K562 (cell line): ENCODE results near the gene HBG1. TPM values are rescaled to one million over a fixed set of nuclear protein-coding genes. Genes with fewer than 3 reads are reported as not detected.

Experiments used
- CBX3 ChIP-seq, 2 experiments: IDR thresholded peaks; 1 replicate in 1 of 2; 2 replicates in 1 of 2; pipeline ENCODE4 v1.6.1; 2012; ENCODE audit warnings: inconsistent platforms in 2 of 2, low read length in 2 of 2, borderline replicate concordance in 1 of 2, control low read depth in 1 of 2
- ILF3 ChIP-seq: fragments of 450-650 bp; IDR thresholded peaks from 2 replicates; pipeline ENCODE4 v1.6.1; 2018; ENCODE audit warnings: antibody characterized with exemption, mild to moderate bottlenecking, moderate library complexity, borderline replicate concordance
- MIER1 ChIP-seq: fragments of 450-650 bp; IDR thresholded peaks from 2 replicates; pipeline ENCODE4 v1.6.1; 2016; ENCODE audit warnings: antibody characterized with exemption, mild to moderate bottlenecking, low read depth
- NFE2L1 ChIP-seq: fragments of 450-650 bp; IDR thresholded peaks from 2 replicates; pipeline ENCODE4 v1.6.1; 2016; ENCODE audit warnings: missing genetic modification characterization, low read depth, mild to moderate bottlenecking, missing compliant biosample characterization, moderate library complexity, borderline replicate concordance
- PHF8 ChIP-seq: fragments of 200-600 bp; sonication (generic); IDR thresholded peaks from 2 replicates; pipeline ENCODE4 v1.6.1; 2012; ENCODE audit warnings: mixed run types, mild to moderate bottlenecking, inconsistent platforms, low read length, moderate library complexity, borderline replicate concordance
- POLR3G ChIP-seq: IDR thresholded peaks from 2 replicates; pipeline ENCODE4 v1.6.1; 2011; ENCODE audit not compliant: insufficient read length, insufficient replicate concordance; ENCODE audit errors: extremely low read depth
- PRMT5 ChIP-seq: sonication (generic); formaldehyde crosslinking; IDR thresholded peaks from 2 replicates; pipeline ENCODE4 v1.5.0; 2020; ENCODE audit warnings: missing genetic modification reagents
- RBBP5 ChIP-seq: fragments of 200-600 bp; sonication (generic); IDR thresholded peaks from 2 replicates; pipeline ENCODE4 v1.6.1; 2012; ENCODE audit warnings: borderline replicate concordance, mild to moderate bottlenecking, low read length, control low read depth, inconsistent platforms; ENCODE audit not compliant: insufficient read depth, poor library complexity, severe bottlenecking
- SMAD2 ChIP-seq: fragments of 150-350 bp; IDR thresholded peaks from 2 replicates; pipeline ENCODE4 v1.6.1; 2014; ENCODE audit warnings: low read depth, mild to moderate bottlenecking, low read length
- WHSC1 ChIP-seq: IDR thresholded peaks from one replicate; pipeline ENCODE4 v1.6.1; 2012; ENCODE audit warnings: low read length, control low read depth, inconsistent platforms
- ZBTB17 ChIP-seq: fragments of 450-650 bp; formaldehyde crosslinking; IDR thresholded peaks from 2 replicates; pipeline ENCODE4 v1.4.0; 2020; ENCODE audit warnings: mild to moderate bottlenecking
- ZEB2 ChIP-seq: fragments of 450-650 bp; IDR thresholded peaks from 2 replicates; pipeline ENCODE4 v1.6.1; 2016
- ZFP30 ChIP-seq: fragments of 250-450 bp; sonication (Bioruptor Pico); IDR thresholded peaks from 2 replicates; pipeline ENCODE4 v1.8.0; 2022; ENCODE audit warnings: moderate library complexity, mild to moderate bottlenecking, inconsistent platforms, borderline replicate concordance
- ZNF561 ChIP-seq: fragments of 450-650 bp; formaldehyde crosslinking; conservative IDR thresholded peaks from 2 replicates; pipeline ENCODE4 v1.4.0; 2020; ENCODE audit warnings: mild to moderate bottlenecking, moderate library complexity
- ZNF695 ChIP-seq: fragments of 450-650 bp; formaldehyde crosslinking; IDR thresholded peaks from 2 replicates; pipeline ENCODE4 v1.4.0; 2020; ENCODE audit warnings: mild to moderate bottlenecking, moderate library complexity
- ZSCAN29 ChIP-seq: fragments of 450-650 bp; IDR thresholded peaks from 2 replicates; pipeline ENCODE4 v1.6.1; 2017
- polyA plus RNA-seq, 8 experiments: library from polyadenylated mRNA; depleted of rRNA in 4 of 8; stranded (reverse) in 5 of 8; unstranded in 3 of 8; fragments of >200 nt; fragmentation: Nextera tagmentation in 2 of 8; fragmentation: Illumina TruSeq in 1 of 8; extraction: Ambion mirVana in 2 of 8; extraction: Trizol in 1 of 8; gene quantifications; 2 replicates each; pipeline versions ENCODE4 v1.2.1 to v1.2.3, GENCODE V29; 2011 to 2014; ENCODE audit warnings: inconsistent platforms in 1 of 8, missing spikeins in 1 of 8
- total RNA-seq, 7 experiments: library from RNA; depleted of rRNA in 6 of 7; stranded (reverse); fragments of >200 nt in 6 of 7; fragmentation: Illumina TruSeq in 2 of 7; extraction: Trizol in 2 of 7; gene quantifications; 2 replicates each; pipeline versions ENCODE4 v1.2.1 to v1.2.3, GENCODE V29; 2011 to 2021; ENCODE audit warnings: low replicate concordance in 1 of 7
- TF ChIP-seq, protein P1 (sequence below), 2 experiments: IDR thresholded peaks; 2 replicates each; pipeline ENCODE4 v1.6.1; 2012; ENCODE audit warnings: improper control_type of control experiment in 2 of 2, low read depth in 2 of 2, low read length in 2 of 2, borderline replicate concordance in 1 of 2
- TF ChIP-seq, protein P2 (sequence below): sonication (generic); formaldehyde crosslinking; IDR thresholded peaks from 2 replicates; pipeline ENCODE4 v1.8.0; 2022; ENCODE audit warnings: mild to moderate bottlenecking, missing genetic modification reagents
- TF ChIP-seq, protein P3 (sequence below): fragments of 450-650 bp; IDR thresholded peaks from 2 replicates; pipeline ENCODE4 v1.6.1; 2017; ENCODE audit warnings: antibody characterized with exemption, mild to moderate bottlenecking
- TF ChIP-seq, protein P4 (sequence below): conservative IDR thresholded peaks from 2 replicates; pipeline ENCODE4 v1.6.1; 2011; ENCODE audit warnings: low read depth, mild to moderate bottlenecking, low read length; ENCODE audit not compliant: control insufficient read depth

Gene HBG1
- total and polyA plus RNA-seq, 9 of the 15 experiments (the other 6 are each of a cell fraction or from before 2014, with no cell fraction given): 1,066 to 16,338 (median 4,898) TPM

DNA sequence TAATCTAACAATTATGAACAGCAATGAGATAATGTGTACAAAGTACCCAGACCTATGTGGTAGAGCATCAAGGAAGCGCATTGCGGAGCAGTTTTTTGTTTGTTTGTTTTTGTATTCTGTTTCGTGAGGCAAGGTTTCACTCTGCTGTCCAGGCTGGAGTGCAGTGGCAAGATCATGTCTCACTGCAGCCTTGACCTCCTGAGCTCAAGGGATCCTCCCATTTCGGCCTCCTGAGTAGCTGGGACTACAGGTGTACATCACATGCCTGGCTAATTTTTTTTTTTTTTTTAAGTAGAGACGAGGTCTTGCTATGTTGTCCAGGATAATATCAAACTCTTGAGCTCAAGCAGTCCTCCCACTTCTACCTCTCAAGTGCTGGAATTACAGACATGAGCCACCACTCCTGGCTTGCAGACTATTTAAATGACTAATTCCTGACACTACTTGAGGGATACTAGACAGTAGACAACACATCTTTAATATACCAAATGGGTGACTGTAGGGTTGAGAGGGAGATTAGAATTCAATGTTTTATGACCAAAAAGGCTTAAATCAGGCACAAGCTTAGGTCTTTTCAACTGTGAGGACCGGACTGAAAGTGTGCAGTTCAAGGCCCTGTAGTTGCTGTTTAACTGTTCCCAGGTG is 39.4 kb upstream of the HBG1 start (continued):
- TF ChIP-seq SMAD2 (no peak), ZFP30 (no peak), RBBP5 (no peak), ILF3 (no peak), MIER1 (no peak), ZEB2 (0 out of 2 replicates have a peak, but pooled peaks have one; percentile 38), ZBTB17 (CRISPR knock-in tag) (no peak), ZSCAN29 (no peak), PHF8 (no peak), PRMT5 (CRISPR knock-in tag) (no peak), ZNF561 (CRISPR knock-in tag) (no peak), WHSC1 (no peak), NFE2L1 (tag) (no peak), POLR3G (no peak), CBX3 (IDR thresholded peaks at IDR 0.05; ENCODE audit: borderline replicate concordance in 1 of 2, low read length in 2 of 2) (peak in 1 of 2 experiments; percentile 76; a peak in 1 of 3 replicates), ZNF695 (CRISPR knock-in tag) (no peak)
- TF ChIP-seq, protein P1, sequence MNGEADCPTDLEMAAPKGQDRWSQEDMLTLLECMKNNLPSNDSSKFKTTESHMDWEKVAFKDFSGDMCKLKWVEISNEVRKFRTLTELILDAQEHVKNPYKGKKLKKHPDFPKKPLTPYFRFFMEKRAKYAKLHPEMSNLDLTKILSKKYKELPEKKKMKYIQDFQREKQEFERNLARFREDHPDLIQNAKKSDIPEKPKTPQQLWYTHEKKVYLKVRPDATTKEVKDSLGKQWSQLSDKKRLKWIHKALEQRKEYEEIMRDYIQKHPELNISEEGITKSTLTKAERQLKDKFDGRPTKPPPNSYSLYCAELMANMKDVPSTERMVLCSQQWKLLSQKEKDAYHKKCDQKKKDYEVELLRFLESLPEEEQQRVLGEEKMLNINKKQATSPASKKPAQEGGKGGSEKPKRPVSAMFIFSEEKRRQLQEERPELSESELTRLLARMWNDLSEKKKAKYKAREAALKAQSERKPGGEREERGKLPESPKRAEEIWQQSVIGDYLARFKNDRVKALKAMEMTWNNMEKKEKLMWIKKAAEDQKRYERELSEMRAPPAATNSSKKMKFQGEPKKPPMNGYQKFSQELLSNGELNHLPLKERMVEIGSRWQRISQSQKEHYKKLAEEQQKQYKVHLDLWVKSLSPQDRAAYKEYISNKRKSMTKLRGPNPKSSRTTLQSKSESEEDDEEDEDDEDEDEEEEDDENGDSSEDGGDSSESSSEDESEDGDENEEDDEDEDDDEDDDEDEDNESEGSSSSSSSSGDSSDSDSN (IDR thresholded peaks at IDR 0.05; ENCODE audit: borderline replicate concordance in 1 of 2, low read depth in 2 of 2, low read length in 2 of 2): no peak
- TF ChIP-seq, protein P2, sequence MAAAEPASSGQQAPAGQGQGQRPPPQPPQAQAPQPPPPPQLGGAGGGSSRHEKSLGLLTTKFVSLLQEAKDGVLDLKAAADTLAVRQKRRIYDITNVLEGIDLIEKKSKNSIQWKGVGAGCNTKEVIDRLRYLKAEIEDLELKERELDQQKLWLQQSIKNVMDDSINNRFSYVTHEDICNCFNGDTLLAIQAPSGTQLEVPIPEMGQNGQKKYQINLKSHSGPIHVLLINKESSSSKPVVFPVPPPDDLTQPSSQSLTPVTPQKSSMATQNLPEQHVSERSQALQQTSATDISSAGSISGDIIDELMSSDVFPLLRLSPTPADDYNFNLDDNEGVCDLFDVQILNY (CRISPR knock-in tag): no peak
- TF ChIP-seq, protein P3, sequence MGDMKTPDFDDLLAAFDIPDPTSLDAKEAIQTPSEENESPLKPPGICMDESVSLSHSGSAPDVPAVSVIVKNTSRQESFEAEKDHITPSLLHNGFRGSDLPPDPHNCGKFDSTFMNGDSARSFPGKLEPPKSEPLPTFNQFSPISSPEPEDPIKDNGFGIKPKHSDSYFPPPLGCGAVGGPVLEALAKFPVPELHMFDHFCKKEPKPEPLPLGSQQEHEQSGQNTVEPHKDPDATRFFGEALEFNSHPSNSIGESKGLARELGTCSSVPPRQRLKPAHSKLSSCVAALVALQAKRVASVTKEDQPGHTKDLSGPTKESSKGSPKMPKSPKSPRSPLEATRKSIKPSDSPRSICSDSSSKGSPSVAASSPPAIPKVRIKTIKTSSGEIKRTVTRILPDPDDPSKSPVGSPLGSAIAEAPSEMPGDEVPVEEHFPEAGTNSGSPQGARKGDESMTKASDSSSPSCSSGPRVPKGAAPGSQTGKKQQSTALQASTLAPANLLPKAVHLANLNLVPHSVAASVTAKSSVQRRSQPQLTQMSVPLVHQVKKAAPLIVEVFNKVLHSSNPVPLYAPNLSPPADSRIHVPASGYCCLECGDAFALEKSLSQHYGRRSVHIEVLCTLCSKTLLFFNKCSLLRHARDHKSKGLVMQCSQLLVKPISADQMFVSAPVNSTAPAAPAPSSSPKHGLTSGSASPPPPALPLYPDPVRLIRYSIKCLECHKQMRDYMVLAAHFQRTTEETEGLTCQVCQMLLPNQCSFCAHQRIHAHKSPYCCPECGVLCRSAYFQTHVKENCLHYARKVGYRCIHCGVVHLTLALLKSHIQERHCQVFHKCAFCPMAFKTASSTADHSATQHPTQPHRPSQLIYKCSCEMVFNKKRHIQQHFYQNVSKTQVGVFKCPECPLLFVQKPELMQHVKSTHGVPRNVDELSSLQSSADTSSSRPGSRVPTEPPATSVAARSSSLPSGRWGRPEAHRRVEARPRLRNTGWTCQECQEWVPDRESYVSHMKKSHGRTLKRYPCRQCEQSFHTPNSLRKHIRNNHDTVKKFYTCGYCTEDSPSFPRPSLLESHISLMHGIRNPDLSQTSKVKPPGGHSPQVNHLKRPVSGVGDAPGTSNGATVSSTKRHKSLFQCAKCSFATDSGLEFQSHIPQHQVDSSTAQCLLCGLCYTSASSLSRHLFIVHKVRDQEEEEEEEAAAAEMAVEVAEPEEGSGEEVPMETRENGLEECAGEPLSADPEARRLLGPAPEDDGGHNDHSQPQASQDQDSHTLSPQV: no peak
- TF ChIP-seq, protein P4, sequence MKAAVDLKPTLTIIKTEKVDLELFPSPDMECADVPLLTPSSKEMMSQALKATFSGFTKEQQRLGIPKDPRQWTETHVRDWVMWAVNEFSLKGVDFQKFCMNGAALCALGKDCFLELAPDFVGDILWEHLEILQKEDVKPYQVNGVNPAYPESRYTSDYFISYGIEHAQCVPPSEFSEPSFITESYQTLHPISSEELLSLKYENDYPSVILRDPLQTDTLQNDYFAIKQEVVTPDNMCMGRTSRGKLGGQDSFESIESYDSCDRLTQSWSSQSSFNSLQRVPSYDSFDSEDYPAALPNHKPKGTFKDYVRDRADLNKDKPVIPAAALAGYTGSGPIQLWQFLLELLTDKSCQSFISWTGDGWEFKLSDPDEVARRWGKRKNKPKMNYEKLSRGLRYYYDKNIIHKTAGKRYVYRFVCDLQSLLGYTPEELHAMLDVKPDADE: no peak
